GM08714 (cell line): ENCODE data around the gene LY6G5C.
"Not testable (repeated sequence)": the region's sequence is repeated elsewhere in the genome, so short reads cannot be mapped to it uniquely, and the experiment has no call there.

Experiments used
- H3K4me3 ChIP-seq: fragments of 200-500 bp; sonication (Bioruptor generic); 2 replicates; pipeline ENCODE4 v1.5.1; 2014; ENCODE audit warnings: mild to moderate bottlenecking, low read length, inconsistent platforms
- ZNF274 ChIP-seq: IDR thresholded peaks from 2 replicates; pipeline ENCODE4 v1.6.1; 2012; ENCODE audit warnings: mild to moderate bottlenecking, low read depth, low read length

LY6G5C gene

DNA sequence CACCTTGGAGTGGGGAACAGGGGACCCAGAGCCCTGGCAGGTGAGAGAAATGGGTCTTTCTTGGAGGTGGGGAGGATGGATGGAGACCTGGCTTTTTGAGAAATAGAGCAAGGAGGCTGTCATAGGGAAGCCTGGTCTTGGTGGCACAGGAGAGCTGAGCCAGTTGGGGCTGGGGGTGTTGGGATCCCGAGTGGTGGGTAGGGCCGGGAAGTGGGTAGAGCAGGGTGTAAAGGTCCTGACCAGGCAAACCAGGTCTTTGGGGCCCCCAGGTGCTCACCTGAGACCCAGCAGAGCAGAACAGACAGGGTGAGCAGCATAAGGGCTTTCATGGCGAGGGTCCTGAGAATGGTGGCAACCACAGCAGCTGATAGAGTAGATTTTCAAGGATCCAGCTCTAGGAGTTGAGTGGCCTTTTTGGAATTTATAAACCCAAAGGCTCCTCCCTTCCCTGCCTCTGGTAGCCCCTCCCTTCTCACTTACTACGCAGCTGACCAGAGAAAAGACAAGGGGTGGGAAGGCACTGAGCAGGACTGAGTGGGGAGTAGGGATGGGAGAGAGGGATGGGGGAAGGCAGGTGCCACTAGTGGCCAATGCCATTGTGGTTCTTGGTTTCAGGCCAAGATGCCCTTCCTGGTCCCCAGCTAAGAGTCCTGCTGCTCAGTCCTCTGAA, 40.6 kb upstream of the LY6G5C start, which contains the start of gene LY6G6C:
TSS of gene LY6G6C (minus strand) at position 396 of the 670 bp plus-strand sequence. CDS start at position 329, 67 bp downstream.
- TF ChIP-seq ZNF274, result no peak
- no peak within 1 kb of the TSS for H3K4me3 ChIP-seq

GRCh38 chr6:31720196-31720770, 39.4 kb upstream of the LY6G5C start:
- no peak overlapping the region for H3K4me3 ChIP-seq
- no peak for TF ChIP-seq ZNF274

GRCh38 chr6:31719001-31719400, 38.1 kb upstream of the LY6G5C start:
- no peak overlapping the region for H3K4me3 ChIP-seq

GRCh38 chr6:31718265-31718664, 37.4 kb upstream of the LY6G5C start:
- TF ChIP-seq ZNF274, result no peak
- no peak overlapping the region for H3K4me3 ChIP-seq

More at GRCh38 chr6:31719001-31719400, 38.1 kb upstream of the LY6G5C start:
- TF ChIP-seq ZNF274, result no peak

GRCh38 chr6:31717499-31718222, 36.8 kb upstream of the LY6G5C start:
- H3K4me3 ChIP-seq, result no peak overlapping the region
- TF ChIP-seq ZNF274, result no peak

GRCh38 chr6:31715022-31715958, 34.4 kb upstream of the LY6G5C start, which contains the start of gene LY6G6D:
LY6G6D (plus strand) TSS chr6:31715348; CDS start chr6:31715356, 8 bp downstream.
- no peak for TF ChIP-seq ZNF274
- no peak within 1 kb of the TSS for H3K4me3 ChIP-seq

- TF ChIP-seq ZNF274, result no peak
- H3K4me3 ChIP-seq, result no peak overlapping the region
Measured at GRCh38 chr6:31713991-31714684, 33.3 kb upstream of the LY6G5C start.

DNA sequence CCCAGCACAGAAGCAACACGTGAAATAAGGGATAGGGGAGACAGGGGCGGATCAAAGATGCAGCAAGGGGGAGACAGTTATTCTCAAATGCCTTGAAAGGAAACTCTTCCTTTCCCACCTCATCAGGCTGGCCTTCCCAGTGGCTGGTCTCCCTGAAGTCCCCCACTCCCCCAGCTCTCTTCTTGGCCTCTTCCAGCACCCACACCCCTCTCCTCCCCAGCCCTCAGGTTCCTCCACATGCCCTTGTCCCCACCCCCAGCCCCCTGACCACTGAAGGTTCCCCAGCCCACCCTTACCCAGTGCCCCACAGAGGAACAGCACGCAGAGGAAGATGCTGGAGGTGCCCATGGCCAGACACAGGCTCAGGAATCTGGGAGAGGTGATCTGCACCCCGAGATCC, 32.6 kb upstream of the LY6G5C start:
- no peak overlapping the region for H3K4me3 ChIP-seq
- no peak for TF ChIP-seq ZNF274

GRCh38 chr6:31712296-31712695, 31.4 kb upstream of the LY6G5C start:
- no peak overlapping the region for H3K4me3 ChIP-seq
- no peak for TF ChIP-seq ZNF274

DNA sequence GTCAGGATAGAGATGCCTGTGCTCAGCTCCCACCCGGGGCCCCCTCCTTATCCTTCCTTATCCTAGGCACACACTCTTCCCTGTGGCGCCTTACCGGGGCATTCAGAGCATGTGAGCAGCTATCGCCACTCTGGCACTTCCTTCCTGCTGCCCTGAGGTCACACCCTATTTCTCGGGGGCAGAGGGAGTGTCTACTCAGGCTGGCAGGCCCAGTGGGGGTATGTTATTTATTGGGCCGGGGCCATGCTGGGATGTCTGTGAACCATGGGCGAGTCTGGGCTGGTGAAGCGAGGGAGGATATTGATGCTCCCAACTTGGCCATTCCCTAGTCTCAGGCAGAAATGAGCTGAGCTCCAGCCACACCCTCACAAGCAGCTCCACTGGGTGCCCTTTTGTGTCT, 30.4 kb upstream of the LY6G5C start:
- no peak for TF ChIP-seq ZNF274
- no peak overlapping the region for H3K4me3 ChIP-seq

DNA sequence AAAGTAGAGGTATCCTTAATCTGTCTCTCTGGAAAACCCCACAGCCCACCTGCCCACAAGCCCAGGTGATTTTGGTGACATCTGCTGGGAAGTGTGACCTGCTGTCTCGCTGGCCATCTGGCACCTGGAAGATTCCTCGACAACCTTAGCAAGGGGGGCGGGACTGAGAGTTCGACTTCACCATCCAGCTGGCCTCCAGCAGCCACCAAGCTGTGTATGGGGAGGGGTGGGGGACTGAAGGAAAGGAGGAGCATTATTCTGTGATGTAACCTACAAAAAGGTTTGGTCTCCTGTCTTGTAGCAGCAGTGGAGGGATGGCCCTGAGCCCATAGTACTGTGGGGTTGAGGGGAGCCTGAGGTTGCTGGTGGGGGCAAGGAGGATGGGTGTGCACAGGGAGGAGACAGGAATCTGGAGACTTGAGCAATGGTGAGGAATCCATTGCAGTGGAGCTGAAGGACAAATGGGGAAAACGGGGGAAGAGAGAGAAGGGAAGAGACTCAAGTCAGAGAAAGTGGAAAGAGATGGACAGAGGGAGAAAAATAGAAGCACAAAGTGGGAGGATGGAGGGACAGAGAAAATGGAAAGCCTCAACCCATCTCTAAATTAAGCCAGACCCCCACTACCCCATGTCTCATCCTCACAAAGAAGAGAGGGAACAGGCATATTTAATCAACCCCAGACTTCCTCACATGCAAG, 29.8 kb upstream of the LY6G5C start:
- H3K4me3 ChIP-seq, result no peak overlapping the region
- TF ChIP-seq ZNF274, result no peak

DNA sequence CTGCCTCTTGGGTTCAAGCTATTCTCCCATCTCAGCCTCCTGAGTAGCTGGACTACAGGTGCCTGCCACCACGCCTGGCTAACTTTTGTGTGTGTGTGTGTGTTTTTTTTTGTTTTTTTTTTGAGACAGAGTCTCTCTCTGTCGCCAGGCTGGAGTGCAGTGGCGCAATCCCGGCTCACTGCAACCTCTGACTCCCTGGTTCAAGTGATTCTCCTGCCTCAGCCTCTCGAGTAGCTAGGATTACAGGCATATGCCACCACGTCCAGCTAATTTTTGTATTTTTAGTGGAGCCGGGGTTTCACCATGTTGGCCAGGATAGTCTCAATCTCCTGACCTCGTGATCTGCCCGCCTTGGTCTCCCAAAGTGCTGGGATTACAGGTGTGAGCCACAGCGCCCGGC, 28.3 kb upstream of the LY6G5C start:
- H3K4me3 ChIP-seq, result not testable (repeated sequence)

DNA sequence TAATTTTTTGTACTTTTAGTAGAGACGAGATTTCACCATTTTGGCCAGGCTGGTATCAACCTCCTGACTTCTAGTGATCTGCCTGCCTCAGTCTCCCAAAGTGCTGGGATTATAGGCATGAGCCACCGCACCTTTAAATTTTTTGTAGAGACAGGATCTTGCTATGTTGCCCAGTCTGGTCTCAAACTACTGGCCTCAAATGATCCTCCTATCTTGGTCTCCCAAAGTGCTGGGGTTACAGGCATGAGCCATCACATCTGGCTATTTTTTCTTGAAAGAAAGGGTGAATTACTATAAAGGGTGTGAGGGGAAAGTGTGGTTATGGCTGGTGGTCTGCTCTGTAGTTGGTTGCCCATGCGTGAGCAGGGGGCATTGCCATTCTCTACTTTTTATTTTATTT, 27.4 kb upstream of the LY6G5C start:
- H3K4me3 ChIP-seq, result no peak overlapping the region
- TF ChIP-seq ZNF274, result no peak
